ENCODE measurements around the gene BAZ1B. TPM values are rescaled to one million over a fixed set of nuclear protein-coding genes. Genes with fewer than 3 reads are reported as not detected.

BAZ1B gene
- total RNA-seq, 1 experiment from 2014 or later, result 81.9 TPM

- DNase-seq (ENCODE audit: extremely low read depth, low read depth), result no peak
Observed at GRCh38 chr7:73395538-73396503, 126.3 kb downstream of the BAZ1B start.

GRCh38 chr7:73394422-73394821 lies 127.7 kb downstream of the BAZ1B start:
- no peak for DNase-seq (ENCODE audit: extremely low read depth, low read depth)

- no peak for DNase-seq (ENCODE audit: extremely low read depth, low read depth)
Observed at GRCh38 chr7:73391396-73391795, 130.7 kb downstream of the BAZ1B start.

Small RNA genes lying within 50 kb of the gene (small RNA-seq; reads per million reads assigned to genes)
- 0 reads per million in 2 experiments for gene RF00019
- gene RNU6-1198P, result 0 reads per million in 2 experiments

Other genes starting within 250 kb of the BAZ1B start
- 66.5 and 79.5 TPM in 2 replicates for gene NSUN5, start 213.5 kb downstream of the BAZ1B start, total RNA-seq (2014; rRNA removed; shearing (Covaris generic))
- gene TRIM50, start 194.2 kb downstream of the BAZ1B start, total RNA-seq (2014; rRNA removed; shearing (Covaris generic)), result 0.17 and 0.47 TPM in 2 replicates
- 0.17 TPM in 1 of 2 replicates, not detected in the other for gene FKBP6, start 194.1 kb downstream of the BAZ1B start, total RNA-seq (2014; rRNA removed; shearing (Covaris generic))
- gene FZD9, start 88.5 kb downstream of the BAZ1B start, total RNA-seq (2014; rRNA removed; shearing (Covaris generic)), result 5.0 and 5.7 TPM in 2 replicates
- 34.0 and 39.2 TPM in 2 replicates for gene BCL7B, start 35.4 kb upstream of the BAZ1B start, total RNA-seq (2014; rRNA removed; shearing (Covaris generic))
- gene TBL2, start 56.3 kb upstream of the BAZ1B start, total RNA-seq (2014; rRNA removed; shearing (Covaris generic)), result 70.5 and 76.4 TPM in 2 replicates
- 1.6 and 1.9 TPM in 2 replicates for gene MLXIPL, start 102.2 kb upstream of the BAZ1B start, total RNA-seq (2014; rRNA removed; shearing (Covaris generic))
- 3.6 and 5.4 TPM in 2 replicates for gene VPS37D, start 145.5 kb upstream of the BAZ1B start, total RNA-seq (2014; rRNA removed; shearing (Covaris generic))
- 2.8 and 3.5 TPM in 2 replicates for gene DNAJC30, start 161.2 kb upstream of the BAZ1B start, total RNA-seq (2014; rRNA removed; shearing (Covaris generic))
- 187 and 231 TPM in 2 replicates for gene BUD23, start 161.3 kb upstream of the BAZ1B start, total RNA-seq (2014; rRNA removed; shearing (Covaris generic))
- 63.4 and 66.3 TPM in 2 replicates for gene STX1A, start 197.4 kb upstream of the BAZ1B start, total RNA-seq (2014; rRNA removed; shearing (Covaris generic))
- 9.6 and 10.7 TPM in 2 replicates for gene ABHD11, start 216.5 kb upstream of the BAZ1B start, total RNA-seq (2014; rRNA removed; shearing (Covaris generic))
- 1.0 and 1.7 TPM in 2 replicates for gene CLDN3, start 248.0 kb upstream of the BAZ1B start, total RNA-seq (2014; rRNA removed; shearing (Covaris generic))